KMS-11 (cell line): Measurements from ENCODE around the gene LPP.

Source experiments
- H2AFZ ChIP-seq: fragments of 200-600 bp; sonication (generic); 2 replicates; pipeline ENCODE4 v1.6.1; 2016; ENCODE audit warnings: antibody characterized with exemption, mixed run types, low read depth
- H3K27ac ChIP-seq: fragments of 200-600 bp; sonication (generic); 2 replicates; pipeline ENCODE4 v1.6.1; 2016; ENCODE audit warnings: mild to moderate bottlenecking, mixed run types
- H3K27me3 ChIP-seq: fragments of 200-600 bp; sonication (generic); 2 replicates; pipeline ENCODE4 v1.6.1; 2017; ENCODE audit warnings: mild to moderate bottlenecking, low read depth, mixed run types, moderate library complexity; ENCODE audit not compliant: insufficient read depth
- H3K36me3 ChIP-seq: fragments of 200-600 bp; sonication (generic); 2 replicates; pipeline ENCODE4 v1.6.1; 2017; ENCODE audit warnings: mild to moderate bottlenecking, mixed run types; ENCODE audit not compliant: insufficient read depth
- H3K4me1 ChIP-seq: fragments of 200-600 bp; sonication (generic); 2 replicates; pipeline ENCODE4 v1.6.1; 2016; ENCODE audit warnings: mild to moderate bottlenecking, low read depth, mixed run types; ENCODE audit not compliant: poor library complexity, severe bottlenecking
- H3K4me2 ChIP-seq: fragments of 200-600 bp; sonication (generic); 2 replicates; pipeline ENCODE4 v1.7.0; 2016; ENCODE audit warnings: mild to moderate bottlenecking, mixed run types
- H3K4me3 ChIP-seq: fragments of 200-600 bp; sonication (generic); IDR thresholded peaks from 2 replicates; pipeline ENCODE4 v1.6.1; 2017; ENCODE audit warnings: low read depth, low read length, mixed read lengths; ENCODE audit not compliant: insufficient read depth
- H3K79me2 ChIP-seq: fragments of 200-600 bp; sonication (generic); 2 replicates; pipeline ENCODE4 v1.6.1; 2016; ENCODE audit warnings: low read depth, mixed run types; ENCODE audit not compliant: insufficient read depth
- H3K9ac ChIP-seq: fragments of 200-600 bp; sonication (generic); 2 replicates; pipeline ENCODE4 v1.6.1; 2016; ENCODE audit warnings: mild to moderate bottlenecking, mixed run types
- H4K20me1 ChIP-seq: fragments of 200-600 bp; sonication (generic); 2 replicates; pipeline ENCODE4 v1.6.1; 2016; ENCODE audit warnings: mild to moderate bottlenecking, mixed run types; ENCODE audit not compliant: insufficient read depth
- CTCF ChIP-seq: fragments of 200-600 bp; sonication (generic); conservative IDR thresholded peaks from 2 replicates; pipeline ENCODE4 v1.6.1; 2017; ENCODE audit warnings: low read depth, mild to moderate bottlenecking, antibody characterized with exemption, low read length, moderate library complexity, mixed read lengths

LPP gene

DNA sequence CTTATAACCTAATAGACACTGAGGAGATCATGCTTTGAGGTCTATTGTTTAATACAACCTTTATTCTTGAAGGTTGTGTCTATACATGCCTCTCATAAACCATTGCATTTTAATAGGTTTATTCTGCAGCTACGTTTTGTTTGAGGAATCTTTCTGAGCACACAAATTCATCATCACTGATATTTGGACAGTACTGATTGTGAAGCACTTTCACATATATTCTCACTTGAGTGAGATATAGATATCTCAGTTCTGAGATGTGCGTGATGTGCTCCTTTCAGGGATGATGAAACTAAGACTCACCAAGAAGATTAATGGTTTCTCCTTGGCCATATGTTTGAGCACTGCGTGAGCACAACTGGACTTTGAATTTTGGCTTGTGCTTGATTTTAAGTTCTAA lies 374.4 kb downstream of the LPP start:
- no peaks in the 10 kb centered on the region for H3K27me3 ChIP-seq
- no peaks in the 10 kb centered on the region for H4K20me1 ChIP-seq
- no peaks in the 10 kb centered on the region for H3K36me3 ChIP-seq
- no peak overlapping the region for H3K27ac ChIP-seq
- no peak for TF ChIP-seq CTCF
- H3K79me2 ChIP-seq = no peaks in the 10 kb centered on the region
- H3K4me3 ChIP-seq = no peak overlapping the region
- H3K4me1 ChIP-seq = no peaks in the 10 kb centered on the region
- no peak overlapping the region for H2AFZ ChIP-seq
- no peak overlapping the region for H3K9ac ChIP-seq
- H3K4me2 ChIP-seq = no peak overlapping the region

DNA sequence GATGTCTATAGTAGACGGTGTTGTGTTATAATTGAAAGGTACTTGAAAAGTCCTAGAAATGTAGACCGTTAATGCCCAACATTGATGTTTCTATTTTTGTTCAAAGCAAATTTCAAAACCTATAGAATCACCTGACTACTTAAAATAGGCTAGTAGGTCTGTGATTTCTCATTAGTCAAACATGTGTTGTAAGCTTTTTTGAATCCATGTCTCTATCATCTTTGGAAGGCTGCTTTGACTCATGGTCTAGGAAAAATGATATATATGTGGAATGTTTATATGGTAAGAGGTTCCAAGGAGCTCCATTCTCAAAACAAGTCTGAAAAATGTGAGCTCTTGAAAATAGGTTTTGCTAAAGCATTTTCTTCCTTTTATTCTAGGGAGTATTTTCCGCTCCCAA lies 375.3 kb downstream of the LPP start:
- Histone ChIP-seq H3K27me3 (no peaks in the 10 kb centered on the region), H4K20me1 (no peaks in the 10 kb centered on the region), H3K9ac (no peak overlapping the region), H3K79me2 (no peaks in the 10 kb centered on the region), H3K27ac (no peak overlapping the region), H3K4me1 (no peaks in the 10 kb centered on the region), H2AFZ (no peak overlapping the region), H3K36me3 (no peaks in the 10 kb centered on the region), H3K4me3 (no peak overlapping the region), H3K4me2 (no peak overlapping the region)
- TF ChIP-seq CTCF = no peak

DNA sequence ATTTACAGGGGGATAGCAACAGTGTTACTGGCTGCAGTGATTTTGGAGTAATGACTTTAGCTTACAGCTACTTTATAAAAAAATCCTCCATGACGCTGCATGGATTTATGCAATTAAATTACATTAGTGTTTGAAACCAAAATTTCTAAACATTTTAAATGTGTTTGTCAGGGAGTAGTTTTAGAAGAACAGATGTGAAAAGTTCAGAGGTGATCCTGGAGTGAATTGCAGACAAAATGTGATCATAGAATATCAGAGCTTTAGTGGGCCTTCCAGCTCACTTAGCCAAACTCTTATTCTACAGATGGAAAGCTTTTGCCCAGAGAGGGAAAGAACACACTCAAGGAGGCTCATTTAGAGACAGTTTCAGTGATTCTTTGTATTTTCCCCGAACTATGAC lies 376.3 kb downstream of the LPP start:
- H3K27me3 ChIP-seq = no peaks in the 10 kb centered on the region
- no peak for TF ChIP-seq CTCF
- no peak overlapping the region for H3K4me3 ChIP-seq
- H3K4me1 ChIP-seq = no peaks in the 10 kb centered on the region
- H3K36me3 ChIP-seq = no peaks in the 10 kb centered on the region
- H3K4me2 ChIP-seq = no peak overlapping the region
- H3K27ac ChIP-seq = no peak overlapping the region
- no peaks in the 10 kb centered on the region for H3K79me2 ChIP-seq
- no peaks in the 10 kb centered on the region for H4K20me1 ChIP-seq
- H2AFZ ChIP-seq = no peak overlapping the region
- no peak overlapping the region for H3K9ac ChIP-seq

GRCh38 chr3:188531210-188531609 lies 377.3 kb downstream of the LPP start:
- Histone ChIP-seq H3K79me2 (no peaks in the 10 kb centered on the region), H4K20me1 (no peaks in the 10 kb centered on the region), H3K4me3 (no peak overlapping the region), H3K27me3 (no peaks in the 10 kb centered on the region), H3K9ac (no peak overlapping the region), H3K36me3 (no peaks in the 10 kb centered on the region), H3K4me2 (no peak overlapping the region), H3K4me1 (no peaks in the 10 kb centered on the region), H2AFZ (no peak overlapping the region), H3K27ac (no peak overlapping the region)
- TF ChIP-seq CTCF = no peak

DNA sequence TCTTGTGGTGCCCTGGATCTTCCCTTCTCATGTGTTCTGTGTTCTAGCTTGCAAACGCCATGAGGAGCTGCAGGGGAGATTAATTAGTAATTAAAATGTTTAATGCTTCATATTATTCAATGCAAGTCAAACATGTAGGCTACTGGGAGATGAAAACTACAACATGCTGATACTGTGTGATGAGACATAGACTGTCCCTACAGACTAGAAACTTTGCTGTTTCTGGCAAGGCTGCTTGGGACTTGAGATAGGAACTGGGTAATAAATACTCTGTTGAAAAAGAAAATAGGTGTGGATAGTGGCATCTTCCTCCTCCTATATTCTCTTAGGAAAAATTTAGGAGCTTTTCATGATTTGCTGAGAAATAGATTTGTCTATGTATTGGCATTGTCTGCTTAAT lies 379.2 kb downstream of the LPP start:
- Histone ChIP-seq H3K4me2 (no peak overlapping the region), H2AFZ (no peak overlapping the region), H4K20me1 (no peaks in the 10 kb centered on the region), H3K79me2 (no peaks in the 10 kb centered on the region), H3K27me3 (no peaks in the 10 kb centered on the region), H3K36me3 (no peaks in the 10 kb centered on the region), H3K9ac (no peak overlapping the region), H3K4me1 (no peaks in the 10 kb centered on the region), H3K4me3 (no peak overlapping the region), H3K27ac (no peak overlapping the region)
- TF ChIP-seq CTCF = no peak
